Neural cell (in vitro differentiated cells): ENCODE measurements around the gene RTTN.

ENCODE experiments used
- CTCF ChIP-seq: fragments of 450-650 bp; IDR thresholded peaks from 2 replicates; pipeline ENCODE4 v1.5.1; 2014; ENCODE audit warnings: antibody characterized with exemption, mild to moderate bottlenecking, moderate library complexity; ENCODE audit not compliant: poor library complexity, severe bottlenecking
- EP300 ChIP-seq: fragments of 450-650 bp; conservative IDR thresholded peaks from 2 replicates; pipeline ENCODE4 v1.6.1; 2014; ENCODE audit warnings: antibody characterized with exemption, mild to moderate bottlenecking, moderate library complexity; ENCODE audit not compliant: poor library complexity, severe bottlenecking
- EZH2 ChIP-seq: fragments of 200-600, 300-800 bp; shearing (Covaris generic), sonication (generic); IDR thresholded peaks from 2 replicates; pipeline ENCODE4 v1.6.1; 2014; ENCODE audit warnings: antibody characterized with exemption, low read length, borderline replicate concordance, mild to moderate bottlenecking; ENCODE audit not compliant: insufficient read depth, poor library complexity, severe bottlenecking
- POLR2AphosphoS5 ChIP-seq: IDR thresholded peaks from 2 replicates; pipeline ENCODE4 v1.6.1; 2012
- REST ChIP-seq: IDR thresholded peaks from 2 replicates; pipeline ENCODE4 v1.6.1; 2012; ENCODE audit warnings: borderline replicate concordance
- TAF1 ChIP-seq: IDR thresholded peaks from 2 replicates; pipeline ENCODE4 v1.6.1; 2012; ENCODE audit warnings: low read depth

- no peak for TF ChIP-seq TAF1
- TF ChIP-seq REST = no peak
- TF ChIP-seq CTCF = no peak
- TF ChIP-seq EP300 = no peak
- no peak for TF ChIP-seq POLR2AphosphoS5
- no peak for TF ChIP-seq EZH2
Observed at GRCh38 chr18:70116949-70117348, 88.5 kb downstream of the RTTN start.
